AG04450 (cell line): ENCODE data around the gene CNOT9. TPM values are rescaled to one million over a fixed set of nuclear protein-coding genes. Genes with fewer than 3 reads are reported as not detected.
"Not testable (repeated sequence)": the region's sequence is repeated elsewhere in the genome, so short reads cannot be mapped to it uniquely, and the experiment has no call there.

Experiments used
- CTCF ChIA-PET: fragments of 300-600, 350-600 bp; formaldehyde crosslinking; extraction: SDS; loops from one replicate; lab custom pipeline; 2022; ENCODE audit warnings: antibody characterized with exemption, inconsistent platforms; lab: Charles Lee
- POLR2A ChIA-PET: fragments of 350-600 bp; formaldehyde crosslinking; extraction: SDS; loops from one replicate; lab custom pipeline; 2021; ENCODE audit warnings: antibody characterized with exemption, inconsistent platforms; lab: Yijun Ruan, JAX
- DNase-seq: peaks from one replicate; pipeline ENCODE4 v3.0.0-alpha.2; 2011; ENCODE audit warnings: low read depth, low spot score
- H3K27ac ChIP-seq: one replicate; pipeline ENCODE4 v1.5.1; 2012; ENCODE audit warnings: low read depth, low read length, control low read depth
- H3K27me3 ChIP-seq: one replicate; pipeline ENCODE4 v1.6.0; 2012; ENCODE audit warnings: low read length; ENCODE audit not compliant: control insufficient read depth, insufficient read depth
- H3K4me3 ChIP-seq: 2 replicates; pipeline ENCODE4 v1.5.1; 2011; ENCODE audit warnings: mild to moderate bottlenecking, low read depth, low read length, control low read depth
- H3K9me3 ChIP-seq: 2 replicates; pipeline ENCODE4 v1.5.1; 2012; ENCODE audit warnings: low read length; ENCODE audit not compliant: control insufficient read depth, insufficient read depth
- polyA plus RNA-seq: library from polyadenylated mRNA; depleted of rRNA; stranded (reverse); fragments of >200 nt; gene quantifications from 2 replicates; pipeline ENCODE4 v1.2.3, GENCODE V29; 2011
- TF ChIP-seq, protein P1 (sequence below): IDR thresholded peaks from 2 replicates; pipeline ENCODE4 v1.5.1; 2011; ENCODE audit warnings: low read depth, low read length, control low read depth, inconsistent platforms

CNOT9 gene
- polyA plus RNA-seq, 1 experiment = 77.1 TPM

DNA sequence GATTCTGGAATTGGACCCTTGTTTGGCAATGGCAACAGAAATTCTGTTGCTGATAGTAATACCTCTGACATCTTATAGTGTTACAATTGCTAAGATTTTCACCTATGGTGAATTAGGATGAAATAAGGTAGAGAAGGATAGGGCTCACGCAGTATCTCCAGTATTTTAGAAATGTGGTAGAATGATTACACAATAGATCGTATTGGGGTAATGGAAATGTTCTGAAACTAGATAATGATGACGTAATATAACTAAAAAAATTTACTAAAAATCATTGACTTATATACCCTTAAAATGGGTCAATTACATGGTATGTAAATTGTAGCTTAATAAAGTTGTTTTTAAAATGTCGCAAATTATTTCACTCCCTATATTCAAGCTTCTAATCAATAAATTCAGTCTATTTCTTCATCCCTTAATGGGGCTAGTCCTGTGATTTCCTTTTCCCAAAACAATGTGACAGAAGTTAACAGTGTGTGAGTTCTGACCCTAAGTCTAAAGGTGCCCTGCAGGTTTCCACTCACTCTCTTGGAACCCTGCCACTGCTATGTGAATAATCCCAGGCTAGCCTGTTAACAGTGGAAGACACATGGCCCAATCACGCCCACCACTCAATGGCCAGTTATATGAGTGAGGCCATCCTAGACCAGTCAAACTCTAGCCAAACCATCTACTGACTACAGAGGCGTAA lies 31.7 kb upstream of the CNOT9 start:
- H3K9me3 ChIP-seq = no peaks in the 10 kb centered on the region
- ChIA-PET CTCF (no interaction called here), POLR2A (no interaction called here)
- H3K27me3 ChIP-seq = no peaks in the 10 kb centered on the region
- no peak overlapping the region for H3K4me3 ChIP-seq
- H3K27ac ChIP-seq = no peak overlapping the region
- DNase-seq = no peak
- TF ChIP-seq, protein P1, sequence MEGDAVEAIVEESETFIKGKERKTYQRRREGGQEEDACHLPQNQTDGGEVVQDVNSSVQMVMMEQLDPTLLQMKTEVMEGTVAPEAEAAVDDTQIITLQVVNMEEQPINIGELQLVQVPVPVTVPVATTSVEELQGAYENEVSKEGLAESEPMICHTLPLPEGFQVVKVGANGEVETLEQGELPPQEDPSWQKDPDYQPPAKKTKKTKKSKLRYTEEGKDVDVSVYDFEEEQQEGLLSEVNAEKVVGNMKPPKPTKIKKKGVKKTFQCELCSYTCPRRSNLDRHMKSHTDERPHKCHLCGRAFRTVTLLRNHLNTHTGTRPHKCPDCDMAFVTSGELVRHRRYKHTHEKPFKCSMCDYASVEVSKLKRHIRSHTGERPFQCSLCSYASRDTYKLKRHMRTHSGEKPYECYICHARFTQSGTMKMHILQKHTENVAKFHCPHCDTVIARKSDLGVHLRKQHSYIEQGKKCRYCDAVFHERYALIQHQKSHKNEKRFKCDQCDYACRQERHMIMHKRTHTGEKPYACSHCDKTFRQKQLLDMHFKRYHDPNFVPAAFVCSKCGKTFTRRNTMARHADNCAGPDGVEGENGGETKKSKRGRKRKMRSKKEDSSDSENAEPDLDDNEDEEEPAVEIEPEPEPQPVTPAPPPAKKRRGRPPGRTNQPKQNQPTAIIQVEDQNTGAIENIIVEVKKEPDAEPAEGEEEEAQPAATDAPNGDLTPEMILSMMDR = no peak

DNA sequence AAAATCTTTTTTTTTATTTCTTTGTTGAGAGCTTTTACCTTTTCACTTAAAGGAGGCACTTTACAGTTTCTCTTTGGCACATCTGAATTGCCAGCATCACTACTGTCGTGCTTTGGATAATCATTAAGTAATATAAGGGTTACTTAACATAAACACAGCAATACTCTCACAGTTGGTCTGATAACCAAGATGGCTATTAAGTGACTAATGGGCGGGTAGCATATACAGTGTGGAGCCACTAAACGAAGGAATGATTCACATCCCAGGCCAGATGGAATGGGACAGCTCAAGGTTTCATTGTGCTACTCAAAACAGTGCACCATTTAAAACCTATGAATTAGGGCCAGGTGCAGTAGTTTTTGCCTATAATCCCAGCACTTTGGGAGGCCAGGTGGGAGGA lies 28.6 kb upstream of the CNOT9 start:
- no peaks in the 10 kb centered on the region for H3K27me3 ChIP-seq
- no peak overlapping the region for H3K27ac ChIP-seq
- TF ChIP-seq, protein P1 = no peak
- no peaks in the 10 kb centered on the region for H3K9me3 ChIP-seq
- POLR2A ChIA-PET = no interaction called here
- peak; percentile 23 for DNase-seq
- H3K4me3 ChIP-seq = no peak overlapping the region
- CTCF ChIA-PET = no interaction called here

DNA sequence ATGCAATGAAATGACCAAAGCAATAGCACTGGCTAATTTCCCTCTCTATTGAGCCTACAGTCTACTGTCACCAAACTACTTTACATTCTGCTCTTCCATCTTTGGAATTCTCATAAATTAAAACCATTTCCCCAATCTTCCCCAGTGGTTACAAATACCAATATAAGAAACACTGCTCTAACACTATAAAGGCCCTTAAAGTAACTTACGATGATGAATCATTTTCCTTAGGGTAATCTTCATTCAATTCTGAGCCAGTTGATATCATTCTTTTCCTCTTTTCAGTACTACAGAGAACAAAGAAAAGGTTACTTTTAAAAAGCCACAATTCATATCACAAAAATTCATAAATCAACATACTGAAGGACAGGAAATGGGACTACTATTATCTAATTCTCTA lies 22.6 kb upstream of the CNOT9 start:
- TF ChIP-seq, protein P1 = no peak
- no peak overlapping the region for H3K4me3 ChIP-seq
- DNase-seq = no peak
- H3K27ac ChIP-seq = no peak overlapping the region
- H3K27me3 ChIP-seq = no peaks in the 10 kb centered on the region
- no peaks in the 10 kb centered on the region for H3K9me3 ChIP-seq
- POLR2A ChIA-PET = no interaction called here
- CTCF ChIA-PET = interaction anchor here (0.6 kb wide), 1 partner anchor 40 kb away, joined by 3 read pairs; no protein-coding TSS in a partner anchor

DNA sequence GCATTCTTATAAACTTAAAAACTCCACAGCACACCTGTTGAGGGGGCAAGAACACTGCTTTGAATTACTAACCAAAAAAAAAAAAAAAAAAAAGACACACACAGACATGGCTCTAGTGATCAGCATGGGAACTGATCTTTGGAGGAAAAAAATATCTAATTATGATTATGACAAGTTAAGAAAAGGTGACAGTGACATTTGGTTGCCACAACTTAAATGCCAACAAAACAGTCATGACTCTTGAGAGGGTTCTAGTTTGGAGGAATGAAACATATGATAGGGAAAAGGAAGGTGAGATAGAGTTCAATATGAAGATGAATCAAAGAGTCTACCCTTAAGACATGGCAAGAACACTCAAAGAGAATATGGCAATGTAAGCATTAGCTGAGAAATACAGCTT lies 21.1 kb upstream of the CNOT9 start:
- no peak for DNase-seq
- CTCF ChIA-PET = interaction anchor here (0.5 kb wide), 1 partner anchor 111 kb away, joined by 4 read pairs; no protein-coding TSS in a partner anchor
- POLR2A ChIA-PET = no interaction called here

DNA sequence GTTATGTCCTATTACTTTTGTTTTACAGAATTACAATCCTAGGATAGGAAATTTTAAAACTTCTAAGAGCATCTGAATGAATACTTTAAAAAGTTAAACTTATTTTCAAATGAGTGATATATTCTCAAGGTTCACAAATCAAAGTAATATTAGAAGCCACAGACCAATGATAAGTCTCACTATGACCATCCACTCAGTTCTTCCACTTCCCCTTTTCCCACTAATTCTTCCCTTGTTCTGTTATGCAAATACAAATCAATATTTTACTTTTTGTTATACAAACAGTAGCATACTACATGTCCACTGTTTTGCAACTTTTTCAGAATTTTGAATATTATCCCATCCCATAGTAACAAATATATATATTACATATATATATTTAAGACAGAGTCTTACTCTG lies 20.7 kb upstream of the CNOT9 start:
- H3K27ac ChIP-seq = no peak overlapping the region
- TF ChIP-seq, protein P1 = no peak
- no peaks in the 10 kb centered on the region for H3K27me3 ChIP-seq
- ChIA-PET CTCF (interaction anchor here (0.5 kb wide), 1 partner anchor 111 kb away, joined by 4 read pairs; no protein-coding TSS in a partner anchor), POLR2A (no interaction called here)
- H3K4me3 ChIP-seq = no peak overlapping the region
- H3K9me3 ChIP-seq = no peaks in the 10 kb centered on the region
- no peak for DNase-seq

More for the DNA sequence above, 21.1 kb upstream of the CNOT9 start:
- Histone ChIP-seq H3K27ac (no peak overlapping the region), H3K9me3 (no peaks in the 10 kb centered on the region), H3K4me3 (no peak overlapping the region), H3K27me3 (no peaks in the 10 kb centered on the region)
- TF ChIP-seq, protein P1 = no peak

DNA sequence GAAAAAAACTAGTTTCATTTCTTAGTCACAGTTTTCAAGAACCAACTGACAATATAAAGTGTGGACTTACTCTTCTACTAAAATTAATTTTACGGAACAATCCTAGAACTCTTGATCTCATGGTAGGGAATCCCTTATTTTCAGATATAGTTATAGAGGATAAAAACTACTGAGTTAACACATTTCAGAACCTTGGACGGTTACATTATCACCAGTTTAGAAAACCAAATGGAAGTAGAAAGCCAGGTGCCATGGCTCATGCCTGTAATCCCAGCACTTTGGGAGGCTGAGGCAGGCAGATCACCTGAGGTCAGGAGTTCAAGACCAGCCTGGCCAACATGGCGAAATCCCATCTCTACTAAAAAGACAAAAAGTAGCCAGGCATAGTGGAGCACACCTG lies 14.4 kb upstream of the CNOT9 start:
- DNase-seq, H3K27ac ChIP-seq, H3K27me3 ChIP-seq, H3K9me3 ChIP-seq, H3K4me3 ChIP-seq, POLR2A ChIA-PET, CTCF ChIA-PET: not testable (repeated sequence)
